Ishikawa (cell line): Measurements from ENCODE around the gene UFC1.

Source experiments
- TEAD4 ChIP-seq: IDR thresholded peaks from 2 replicates; pipeline ENCODE4 v1.6.1; 2012
- TF ChIP-seq, protein P1 (sequence below): IDR thresholded peaks from 2 replicates; pipeline ENCODE4 v1.6.1; 2012
- TF ChIP-seq, protein P2 (sequence below): IDR thresholded peaks from 2 replicates; pipeline ENCODE4 v1.6.1; 2012

DNA sequence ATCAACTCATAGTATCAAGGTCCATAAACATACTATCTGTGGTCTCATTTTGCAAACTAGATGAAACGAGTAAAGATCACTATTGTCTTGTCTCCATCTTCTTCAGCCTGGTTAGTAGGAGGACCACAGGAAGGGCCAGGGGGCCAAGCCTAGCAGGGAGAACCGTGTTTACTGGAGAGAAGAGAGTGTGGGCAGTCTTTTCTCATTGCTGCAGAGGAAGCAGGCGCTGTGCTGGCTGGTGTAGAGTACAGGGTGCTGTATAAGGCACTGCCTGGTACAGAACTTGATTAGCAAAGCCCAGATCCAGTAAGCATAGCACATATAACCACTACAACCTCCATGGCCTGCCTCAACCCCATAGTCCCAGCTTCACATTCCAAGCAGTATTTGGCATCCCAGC, 33.5 kb downstream of the UFC1 start:
- TF ChIP-seq, protein P1, sequence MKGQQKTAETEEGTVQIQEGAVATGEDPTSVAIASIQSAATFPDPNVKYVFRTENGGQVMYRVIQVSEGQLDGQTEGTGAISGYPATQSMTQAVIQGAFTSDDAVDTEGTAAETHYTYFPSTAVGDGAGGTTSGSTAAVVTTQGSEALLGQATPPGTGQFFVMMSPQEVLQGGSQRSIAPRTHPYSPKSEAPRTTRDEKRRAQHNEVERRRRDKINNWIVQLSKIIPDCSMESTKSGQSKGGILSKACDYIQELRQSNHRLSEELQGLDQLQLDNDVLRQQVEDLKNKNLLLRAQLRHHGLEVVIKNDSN, result no peak
- TF ChIP-seq TEAD4, result no peak
- TF ChIP-seq, protein P2, sequence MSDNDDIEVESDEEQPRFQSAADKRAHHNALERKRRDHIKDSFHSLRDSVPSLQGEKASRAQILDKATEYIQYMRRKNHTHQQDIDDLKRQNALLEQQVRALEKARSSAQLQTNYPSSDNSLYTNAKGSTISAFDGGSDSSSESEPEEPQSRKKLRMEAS, result no peak
